HTERT RPE-1 (cell line): ENCODE data around the gene POLR2L.

Experiments used
- in situ Hi-C: fragments of 300-500 bp; cut with MboI; formaldehyde crosslinking; loops from 4 replicates; pipeline ENCODE4 v1.14.3; 2020; ENCODE audit warnings: low sequenced_read_pairs

The POLR2L gene

DNA sequence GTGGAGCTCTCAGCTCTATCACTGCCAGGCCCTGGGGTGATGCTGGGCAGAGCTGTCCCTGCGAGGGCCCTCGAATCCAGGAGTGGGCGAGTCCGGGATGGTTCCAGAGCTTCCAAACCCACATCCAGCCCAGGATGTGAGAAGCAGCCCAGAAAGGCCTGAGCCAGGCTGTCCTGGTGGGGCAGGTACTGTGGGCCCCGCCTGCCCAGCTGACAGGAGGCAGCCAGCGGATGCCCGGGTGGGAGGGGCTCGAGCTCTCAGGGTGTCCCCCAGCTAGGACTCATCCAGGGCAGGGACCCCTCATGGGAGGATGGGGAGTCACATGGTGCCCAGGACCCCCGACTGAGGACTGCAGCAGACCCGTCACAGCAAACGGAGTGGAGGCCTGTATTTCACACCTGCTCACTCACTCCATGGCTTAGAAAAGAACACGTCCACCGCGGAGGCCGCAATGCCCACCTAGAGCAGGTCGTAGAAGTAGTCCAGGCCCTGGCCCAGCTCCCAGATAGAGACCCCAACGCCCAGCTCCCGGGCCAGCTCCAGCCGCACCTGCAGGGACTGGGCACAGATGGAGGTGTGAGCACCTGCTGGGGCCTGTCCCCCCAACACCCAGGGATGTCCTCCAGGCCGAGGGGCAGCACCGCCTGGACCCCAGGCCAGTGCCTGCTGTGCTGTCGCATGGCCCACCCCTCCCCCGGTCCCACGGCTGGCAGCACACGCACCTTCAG is 27.2 kb upstream of the POLR2L start:
- in situ Hi-C loops = no loop called here

DNA sequence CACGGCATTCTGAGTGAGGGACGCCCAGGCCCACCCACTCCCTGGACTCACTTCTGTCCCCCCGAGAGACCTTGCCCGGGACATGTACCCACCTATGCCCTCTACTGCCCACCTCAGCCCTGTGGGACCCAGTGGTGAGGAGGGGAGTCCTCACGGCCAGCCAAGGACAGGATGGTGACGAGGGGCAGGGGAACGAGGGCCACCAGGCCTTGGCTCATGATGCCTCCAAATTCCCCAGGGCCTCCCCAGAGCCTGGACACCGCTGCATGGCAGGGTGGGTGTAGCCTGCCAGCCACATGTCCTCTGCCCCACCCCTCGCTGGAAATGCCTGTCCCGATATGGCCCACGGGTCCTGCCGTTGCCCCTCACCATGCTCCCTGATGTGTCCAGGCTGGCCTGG is 26.5 kb upstream of the POLR2L start:
- in situ Hi-C loops = no loop called here

DNA sequence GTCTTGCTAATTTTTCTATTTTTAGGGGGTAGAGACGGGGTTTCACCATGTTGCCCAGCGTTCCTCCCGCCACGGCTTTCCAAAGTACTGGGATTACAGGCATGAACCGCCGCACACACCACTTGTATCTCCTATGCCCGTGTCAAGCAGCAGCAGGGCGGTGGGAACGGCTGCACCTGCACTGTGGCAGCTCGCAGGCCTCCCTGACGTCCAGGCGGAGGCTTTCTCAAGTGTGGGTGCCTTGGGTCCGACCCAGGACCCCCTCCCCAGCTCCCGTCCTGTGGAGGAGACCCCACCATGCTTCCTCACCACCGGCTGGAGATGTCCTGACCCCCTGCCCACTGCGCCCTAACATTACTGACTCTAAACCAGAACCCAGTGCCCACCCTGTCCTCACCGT is 26.1 kb upstream of the POLR2L start:
- in situ Hi-C loops = no loop called here

- in situ Hi-C loops = no loop called here
Observed at GRCh38 chr11:867856-868358, 25.6 kb upstream of the POLR2L start.

GRCh38 chr11:866481-866880 is 24.2 kb upstream of the POLR2L start:
- in situ Hi-C loops = no loop called here

DNA sequence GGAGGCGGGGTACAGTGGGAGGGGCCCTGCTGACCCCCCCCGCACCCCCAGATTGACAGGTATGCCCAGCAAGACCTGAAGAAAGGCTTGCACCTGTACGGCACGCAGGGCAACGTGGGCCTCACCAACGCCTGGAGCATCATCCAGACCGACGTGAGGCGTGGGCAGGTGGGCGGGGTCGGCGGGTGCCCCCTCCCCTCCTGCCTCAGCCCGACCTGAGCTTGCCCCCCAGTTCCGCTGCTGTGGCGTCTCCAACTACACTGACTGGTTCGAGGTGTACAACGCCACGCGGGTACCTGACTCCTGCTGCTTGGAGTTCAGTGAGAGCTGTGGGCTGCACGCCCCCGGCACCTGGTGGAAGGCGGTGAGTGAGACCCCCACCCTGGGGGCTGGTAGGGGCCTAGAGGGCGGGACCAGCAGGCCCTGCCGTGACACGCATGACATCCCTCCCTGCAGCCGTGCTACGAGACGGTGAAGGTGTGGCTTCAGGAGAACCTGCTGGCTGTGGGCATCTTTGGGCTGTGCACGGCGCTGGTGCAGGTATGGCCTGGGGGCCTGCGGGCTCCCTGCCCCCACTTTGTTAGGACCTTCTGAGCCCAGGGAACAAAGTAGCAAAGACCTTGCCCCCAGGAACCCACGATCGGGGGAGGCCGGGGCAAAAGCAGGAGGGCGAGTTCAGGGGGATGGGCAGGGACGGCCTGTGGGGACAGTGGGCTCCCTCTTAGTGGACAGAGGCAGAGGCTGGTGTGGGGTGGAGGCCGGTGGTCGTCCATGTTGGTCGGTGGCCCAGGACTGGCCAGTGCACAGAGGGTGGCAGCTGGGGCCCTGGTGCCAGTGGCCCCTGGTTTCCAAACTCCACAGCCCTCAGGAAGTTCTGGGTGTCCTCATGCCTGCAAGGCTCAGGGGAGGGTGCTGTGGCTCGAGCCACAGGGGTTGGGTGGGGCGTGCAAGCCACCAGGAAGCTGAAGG is 23.4 kb upstream of the POLR2L start:
- in situ Hi-C loops = no loop called here

DNA sequence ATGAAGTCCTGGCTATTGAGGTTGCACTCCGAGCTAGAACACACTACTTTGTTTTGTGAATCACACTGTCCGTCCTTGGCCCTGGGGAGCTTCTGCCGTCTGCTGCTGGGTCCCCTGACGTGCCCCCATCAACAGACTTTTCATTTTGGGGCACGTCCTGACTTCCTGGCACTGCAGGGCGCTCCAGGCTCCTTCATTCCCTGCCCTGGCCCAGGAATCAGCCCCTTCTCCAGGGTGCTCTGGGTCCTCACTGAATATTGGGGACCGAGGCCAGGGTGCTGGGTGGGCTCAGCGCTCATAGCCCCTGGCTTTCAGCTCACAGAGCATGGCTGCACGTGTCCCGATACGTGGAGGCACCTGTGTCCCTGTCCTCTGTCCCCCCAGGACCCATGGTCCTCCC is 22.6 kb upstream of the POLR2L start:
- in situ Hi-C loops = no loop called here

DNA sequence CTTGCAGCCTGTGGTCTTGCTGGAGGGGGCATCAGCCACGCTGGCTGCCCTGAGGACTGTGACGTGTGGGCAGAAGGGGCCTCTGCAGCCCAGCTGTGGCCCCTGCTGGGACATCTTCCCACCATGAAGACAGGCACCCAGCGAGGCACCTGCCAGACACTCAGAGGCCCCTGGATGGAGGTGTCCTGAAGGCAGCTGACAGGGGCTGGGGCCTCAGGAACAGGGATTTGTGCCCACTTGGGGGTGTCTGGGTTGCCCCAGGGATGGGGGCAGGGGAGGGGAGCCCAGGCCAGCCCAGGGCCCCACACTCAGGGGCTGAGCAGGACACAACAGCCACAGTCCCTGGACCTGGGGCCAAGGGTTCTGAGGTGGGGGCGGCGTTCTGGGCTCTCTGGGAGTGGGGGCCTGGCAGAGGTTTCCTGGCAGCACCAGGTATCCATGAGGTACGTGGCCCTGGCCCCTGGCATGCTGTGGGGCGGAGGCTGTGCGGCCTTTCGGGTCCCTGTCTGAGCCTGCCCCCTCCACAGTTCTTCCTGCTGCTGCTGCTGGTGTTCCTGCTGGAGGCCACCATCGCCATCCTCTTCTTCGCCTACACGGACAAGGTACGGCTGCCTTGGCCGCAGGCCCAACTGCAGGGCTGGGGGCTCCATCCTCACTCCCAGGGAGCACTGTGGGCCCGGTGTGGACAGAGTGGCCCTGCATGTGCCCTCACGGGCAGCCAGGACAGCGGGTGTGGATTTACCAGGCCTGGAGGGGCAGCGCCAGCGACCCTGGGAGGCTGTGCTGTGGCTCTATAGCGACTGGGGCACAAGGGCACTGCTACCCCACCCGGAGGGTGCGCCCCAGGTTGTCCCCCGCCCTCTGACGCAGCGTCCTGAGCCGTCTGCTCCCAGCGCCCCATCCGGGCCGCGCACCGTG is 21.8 kb upstream of the POLR2L start:
- in situ Hi-C loops = no loop called here

DNA sequence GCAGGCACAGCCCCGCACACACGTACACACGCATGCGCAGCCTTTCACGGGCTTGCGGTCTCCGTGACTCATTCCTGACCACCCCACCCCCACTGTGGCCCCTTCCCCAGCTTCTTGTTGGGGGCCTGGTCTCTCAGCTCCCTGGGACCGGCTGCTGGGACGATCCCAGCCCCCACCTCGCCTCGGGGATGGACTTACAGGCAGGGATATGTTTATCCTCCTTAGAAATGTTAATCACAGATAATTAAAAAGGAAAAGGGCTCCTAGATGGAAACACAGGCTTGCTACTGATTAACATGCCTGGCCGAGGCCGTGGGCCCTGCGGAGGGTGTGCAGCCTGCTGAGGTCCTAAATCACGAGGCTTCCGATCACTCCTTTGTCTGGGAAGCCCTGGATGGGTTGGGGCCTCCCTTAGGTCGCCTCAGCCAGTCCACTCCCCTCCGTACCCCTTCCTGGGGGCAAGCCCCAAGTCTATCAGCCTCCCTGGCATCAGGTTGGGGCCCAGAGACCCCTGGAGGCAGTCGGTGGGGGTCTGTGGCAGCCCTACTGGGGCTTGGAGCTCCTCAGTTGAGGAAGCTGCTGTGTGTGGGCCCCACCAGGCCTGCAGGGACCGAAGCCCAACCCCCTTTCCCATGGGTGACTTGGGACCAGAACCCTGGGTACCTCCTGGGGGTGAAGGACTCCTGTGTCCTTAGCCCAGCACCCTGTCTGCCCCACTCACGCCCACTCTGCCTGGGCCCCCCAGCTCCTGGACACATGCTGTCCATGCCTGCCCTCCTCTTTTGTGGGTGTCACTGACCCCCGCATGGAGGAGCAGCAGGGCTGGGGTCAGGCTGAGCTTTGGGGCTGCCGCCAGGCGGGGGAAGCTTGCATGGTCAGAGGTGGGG is 20.9 kb upstream of the POLR2L start:
- in situ Hi-C loops = no loop called here

DNA sequence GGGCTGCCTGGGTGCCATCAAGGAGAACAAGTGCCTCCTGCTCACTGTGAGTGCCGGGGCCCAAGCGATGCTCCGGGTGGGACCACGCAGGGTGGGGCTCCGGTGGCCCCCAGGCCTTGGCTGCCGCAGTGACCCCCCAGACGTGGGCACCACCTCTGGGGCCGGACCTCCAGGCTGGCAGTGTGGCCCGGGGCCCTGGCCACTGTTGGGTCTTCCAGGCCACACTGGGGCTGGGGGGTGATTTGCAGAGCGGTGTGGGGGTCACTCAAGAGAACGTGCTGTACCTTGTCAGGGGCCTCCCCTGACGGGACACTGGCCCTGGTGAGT is 20.3 kb upstream of the POLR2L start:
- in situ Hi-C loops = no loop called here

GRCh38 chr11:862081-862661 is 19.8 kb upstream of the POLR2L start:
- in situ Hi-C loops = no loop called here

GRCh38 chr11:861105-861479 is 18.8 kb upstream of the POLR2L start:
- in situ Hi-C loops = no loop called here

DNA sequence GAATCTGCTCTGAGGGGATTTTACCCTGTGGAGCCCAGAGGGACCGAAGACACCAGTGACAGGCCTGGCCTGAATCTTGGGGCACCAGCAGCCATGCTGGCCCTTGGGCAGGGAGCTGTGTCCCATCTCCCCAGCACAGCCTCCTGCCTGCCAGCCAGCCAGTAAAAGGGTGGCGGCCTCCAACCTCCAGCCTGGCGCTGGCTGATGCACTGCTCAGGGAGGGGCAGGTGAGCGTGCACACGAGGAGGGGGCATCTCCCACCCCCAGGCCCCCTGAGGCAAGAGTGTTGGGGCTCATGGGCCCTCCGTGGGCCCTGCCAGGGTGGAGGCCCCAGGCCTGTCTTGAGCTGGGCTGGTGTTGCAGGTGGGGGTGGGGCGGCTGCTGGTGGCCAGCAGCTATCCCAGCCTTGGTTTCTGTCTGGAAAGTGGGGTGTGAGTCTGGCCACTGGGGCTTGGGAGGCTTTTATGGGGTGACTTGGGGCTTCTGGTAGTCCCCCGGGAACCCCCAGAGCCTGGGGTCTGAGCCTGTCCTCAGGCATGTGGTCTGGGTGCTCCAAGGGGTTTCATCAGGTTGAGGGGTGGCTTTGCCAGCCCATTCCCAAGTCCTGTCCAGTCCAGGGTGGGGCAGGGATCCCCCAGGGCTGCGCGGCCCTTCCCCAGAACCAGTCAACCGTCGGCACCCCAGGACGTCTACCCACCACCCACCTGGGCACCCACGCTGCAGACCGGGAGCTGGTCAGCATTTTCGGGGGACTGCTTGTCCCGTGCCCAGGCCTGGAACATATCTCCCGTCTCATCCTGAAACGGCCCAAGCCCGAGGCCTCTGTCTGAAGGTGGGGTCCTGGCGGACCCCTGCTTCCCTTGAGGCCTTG is 18.1 kb upstream of the POLR2L start:
- in situ Hi-C loops = no loop called here

DNA sequence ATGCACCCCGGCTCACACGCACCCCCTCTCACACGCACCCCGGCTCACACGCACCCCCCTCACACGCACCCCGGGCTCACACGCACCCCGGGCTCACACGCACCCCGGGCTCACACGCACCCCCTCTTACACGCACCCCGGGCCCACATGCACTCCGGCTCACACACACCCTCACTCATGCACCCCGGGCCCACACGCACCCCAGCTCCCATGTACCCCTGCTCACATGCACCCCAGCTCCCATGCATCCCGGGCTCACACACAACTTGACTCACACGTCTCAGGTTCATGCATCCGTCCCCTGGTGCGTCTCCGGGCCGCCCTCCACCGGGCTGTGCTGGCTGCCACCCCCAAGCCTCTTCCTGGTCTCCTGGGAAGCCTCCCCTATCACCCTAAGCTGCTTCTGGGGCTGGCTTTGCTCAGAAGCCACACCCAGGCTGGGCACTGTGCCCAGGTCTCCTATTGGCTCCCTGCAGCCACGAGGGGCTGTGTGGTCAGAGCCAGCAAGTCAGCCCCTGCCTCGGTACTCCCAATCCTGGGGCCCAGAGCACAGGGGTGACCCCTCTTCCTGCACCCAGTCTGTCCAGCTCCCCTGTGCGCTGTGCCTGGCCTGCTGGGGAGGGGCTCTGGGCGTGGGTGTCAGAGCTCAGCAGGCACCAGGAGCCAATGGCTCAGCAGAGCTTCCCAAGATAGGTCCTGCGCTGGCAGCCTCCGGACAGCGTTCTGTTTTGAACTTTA is 17.2 kb upstream of the POLR2L start:
- in situ Hi-C loops = no loop called here

- in situ Hi-C loops = no loop called here
Observed at GRCh38 chr11:858762-859339, 16.5 kb upstream of the POLR2L start.

GRCh38 chr11:858053-858761 is 15.9 kb upstream of the POLR2L start:
- in situ Hi-C loops = no loop called here

- in situ Hi-C loops = no loop called here
Observed at GRCh38 chr11:856397-856796, 14.1 kb upstream of the POLR2L start.
